ACHN (cell line): ENCODE measurements around the gene PADI3.
A peak's percentile ranks its signal among the peaks of the same experiment; 100 is the strongest.

ENCODE experiments used
- DNase-seq: peaks from one replicate; pipeline ENCODE4 v3.0.0-alpha.2; 2015
- in situ Hi-C: cut with HindIII; loops from 2 replicates; pipeline ENCODE4 v1.10.0; 2017; ENCODE audit warnings: low sequenced_read_pairs, low pct_ligation_motif_present, low pct_unique_long_range_greater_than_20kb

Gene PADI3

DNA sequence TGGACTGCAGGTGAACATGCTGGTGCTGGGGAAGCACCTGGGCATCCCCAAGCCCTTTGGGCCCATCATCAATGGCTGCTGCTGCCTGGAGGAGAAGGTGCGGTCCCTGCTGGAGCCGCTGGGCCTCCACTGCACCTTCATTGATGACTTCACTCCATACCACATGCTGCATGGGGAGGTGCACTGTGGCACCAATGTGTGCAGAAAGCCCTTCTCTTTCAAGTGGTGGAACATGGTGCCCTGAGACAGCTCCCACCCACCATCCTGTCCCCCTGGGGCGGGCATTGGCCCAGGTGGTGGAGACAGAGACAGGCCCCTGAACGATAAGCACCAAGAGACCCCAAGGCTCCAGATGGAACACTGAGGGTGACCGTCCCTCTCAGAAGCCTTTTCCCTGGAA, 33.9 kb downstream of the PADI3 start:
- no peak for DNase-seq
- in situ Hi-C loops = no loop called here

- DNase-seq = no peak
- in situ Hi-C loops = no loop called here
These were observed 37.7 kb downstream of the PADI3 start for GRCh38 chr1:17286646-17287045.

GRCh38 chr1:17287130-17287776, 38.4 kb downstream of the PADI3 start:
- peak; percentile 72 for DNase-seq
- in situ Hi-C loops = no loop called here

DNA sequence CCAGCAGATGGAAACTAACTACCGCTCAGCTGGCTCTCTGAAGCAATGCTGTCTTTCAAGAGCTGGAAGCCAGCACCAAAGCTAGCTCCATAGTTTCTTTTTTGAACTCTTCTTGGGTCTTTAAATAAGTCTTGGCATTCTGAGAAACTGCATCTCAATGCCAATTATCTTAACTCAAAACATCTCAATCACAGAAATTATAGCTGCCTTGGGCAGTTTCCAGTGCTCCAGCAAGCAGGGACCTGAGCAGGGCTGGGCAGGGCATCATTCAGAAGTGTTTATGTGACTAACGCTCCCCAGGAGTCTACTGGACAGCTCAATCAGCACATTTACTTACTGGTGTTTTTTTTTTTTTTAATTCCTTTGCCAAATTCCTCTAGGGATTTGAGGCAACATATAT, 40.8 kb downstream of the PADI3 start:
- DNase-seq = no peak
- in situ Hi-C loops = no loop called here

GRCh38 chr1:17290553-17290952, 41.7 kb downstream of the PADI3 start:
- in situ Hi-C loops = no loop called here
- no peak for DNase-seq

- no peak for DNase-seq
- in situ Hi-C loops = no loop called here
These were observed 43.6 kb downstream of the PADI3 start for GRCh38 chr1:17292299-17293160.

DNA sequence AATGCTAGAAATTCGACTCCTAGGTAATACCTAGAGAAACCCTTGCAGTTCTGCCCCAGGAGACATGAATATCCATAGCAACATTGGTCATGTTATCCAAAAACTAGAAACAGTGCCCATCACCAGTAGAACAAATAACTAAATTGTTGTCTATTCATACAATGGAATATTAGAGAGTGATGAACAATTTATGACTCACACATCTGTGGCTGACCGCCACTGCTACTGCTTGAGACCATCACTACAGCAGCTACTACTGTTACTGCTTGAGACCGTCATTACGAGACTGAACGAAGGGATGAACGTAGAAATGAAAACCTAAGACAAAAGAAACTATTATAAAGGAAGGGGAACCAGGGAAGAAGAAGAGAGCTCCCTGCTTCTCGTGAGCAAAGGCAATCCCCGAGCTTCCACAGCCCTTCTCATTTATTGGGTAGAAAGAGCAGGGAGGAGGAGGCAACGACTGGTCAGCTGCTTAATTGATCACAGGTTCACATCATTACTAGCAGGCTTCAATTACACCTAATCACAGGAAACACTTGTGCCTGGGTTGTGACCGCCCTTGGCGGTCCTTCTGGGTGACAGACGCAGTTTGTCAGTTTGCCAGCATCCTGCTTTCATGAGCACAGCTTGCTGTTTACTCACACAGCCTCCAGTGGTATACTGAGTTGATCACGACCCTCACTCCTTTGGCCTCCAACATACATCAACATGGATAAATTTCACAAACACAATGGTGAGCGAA, 45.0 kb downstream of the PADI3 start:
- in situ Hi-C loops = no loop called here
- no peak for DNase-seq

DNA sequence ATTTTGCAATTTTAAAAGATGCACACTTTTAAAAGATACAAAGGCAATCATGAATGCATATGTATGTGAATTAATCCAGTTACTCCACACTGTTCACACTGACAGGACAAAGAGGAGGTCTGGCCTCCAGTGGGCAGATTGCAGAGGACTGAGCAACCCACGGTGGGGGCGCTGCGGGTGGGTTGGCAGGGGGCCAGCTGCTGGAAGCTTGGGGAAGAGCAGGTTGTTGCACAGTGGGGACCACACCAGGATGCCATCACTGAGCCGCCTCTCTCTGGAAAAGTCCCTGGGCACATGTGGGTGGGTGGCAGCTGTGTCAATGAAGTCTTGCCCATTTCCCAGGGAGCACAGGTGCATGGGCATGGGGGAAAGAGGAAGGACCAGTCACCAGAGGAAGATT, 46.4 kb downstream of the PADI3 start:
- in situ Hi-C loops = no loop called here
- DNase-seq = no peak

- in situ Hi-C loops = no loop called here
These were observed 47.2 kb downstream of the PADI3 start for GRCh38 chr1:17296086-17296485.

DNA sequence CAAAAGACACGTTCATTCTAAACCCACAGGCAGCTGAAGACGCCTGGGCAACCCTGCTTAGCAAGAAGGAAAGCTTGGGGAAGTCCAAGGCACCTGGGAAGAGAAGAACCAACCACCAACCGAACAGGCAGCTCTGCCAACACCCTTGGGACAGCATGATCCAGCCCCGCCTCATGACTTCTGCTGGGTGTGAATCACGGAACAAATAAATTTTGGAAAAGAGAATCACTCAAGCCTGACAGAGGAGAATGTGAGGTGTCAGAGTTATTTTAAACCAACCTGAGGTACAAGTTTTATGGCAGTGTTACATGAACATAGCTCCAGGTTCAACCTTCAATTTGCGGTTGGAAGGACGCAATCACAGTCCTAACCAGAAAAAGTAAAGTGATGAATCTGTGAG, 49.1 kb downstream of the PADI3 start:
- DNase-seq = no peak
- in situ Hi-C loops = no loop called here

More at GRCh38 chr1:17296086-17296485, 47.2 kb downstream of the PADI3 start:
- DNase-seq = no peak

- in situ Hi-C loops = no loop called here
- DNase-seq = no peak
These were observed 52.9 kb downstream of the PADI3 start for GRCh38 chr1:17301767-17302166.

- no peak for DNase-seq
- in situ Hi-C loops = no loop called here
These were observed 55.4 kb downstream of the PADI3 start for GRCh38 chr1:17304151-17304825.

DNA sequence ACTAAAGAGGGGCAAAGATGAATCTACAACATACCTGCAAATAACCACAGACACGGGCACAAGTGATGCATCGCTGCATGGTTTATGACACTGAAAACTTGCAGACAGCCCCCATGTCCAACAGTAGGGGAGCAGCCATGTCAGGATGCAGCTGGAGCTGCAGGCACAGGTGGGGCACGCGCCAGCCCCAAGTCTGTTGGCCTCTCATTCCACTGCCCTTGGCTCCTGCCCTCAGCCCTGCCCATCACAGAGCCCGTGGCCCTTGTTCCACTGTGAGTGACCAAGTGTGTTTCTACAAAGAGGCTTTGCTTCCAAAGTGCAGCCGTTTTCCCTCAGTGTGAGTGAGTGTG, 55.9 kb downstream of the PADI3 start:
- no peak for DNase-seq
- in situ Hi-C loops = no loop called here

DNA sequence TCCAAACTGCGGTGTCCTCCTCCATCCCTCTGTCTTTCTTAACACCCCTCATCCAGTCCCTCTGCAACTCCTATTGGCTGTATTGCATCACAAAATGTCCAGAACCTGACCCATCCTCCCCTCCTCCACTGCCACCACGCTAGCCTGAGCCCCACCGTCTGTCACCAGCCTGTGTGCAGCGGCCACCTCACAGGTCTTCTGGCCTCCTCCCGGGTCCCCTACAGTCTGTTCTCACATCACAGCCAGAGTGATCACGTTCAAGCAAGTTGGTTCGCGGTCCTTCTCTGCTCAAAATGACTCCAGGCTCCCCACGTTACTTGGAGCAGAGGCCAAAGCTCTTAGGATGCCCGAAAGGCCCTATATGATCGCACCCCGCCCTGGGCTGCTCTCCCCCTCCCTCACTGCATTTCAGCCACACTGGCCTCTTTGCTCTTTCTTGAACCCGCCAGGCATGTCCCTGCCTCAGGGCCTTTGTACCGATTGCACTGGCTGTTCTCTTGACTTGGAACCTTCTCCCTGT, 56.7 kb downstream of the PADI3 start:
- in situ Hi-C loops = no loop called here

DNA sequence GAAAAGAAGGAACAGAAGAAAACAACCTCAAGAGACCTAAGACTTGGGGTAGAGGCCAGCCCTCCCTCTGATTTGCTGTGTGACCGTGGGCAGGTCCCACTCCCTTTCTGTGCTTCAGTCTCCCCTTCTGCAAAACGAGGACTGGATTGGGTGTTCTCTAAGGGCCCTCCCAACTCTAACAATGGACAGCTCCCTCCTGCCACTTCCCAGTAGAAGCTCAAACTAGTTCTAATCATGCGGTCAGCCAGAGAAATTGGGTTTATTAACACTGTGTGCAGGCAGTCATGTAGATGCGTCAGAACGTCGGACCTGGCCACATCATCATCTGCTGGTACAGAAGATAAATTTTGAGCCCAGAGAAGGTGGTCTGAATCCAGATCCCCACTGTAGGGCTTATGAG, 57.5 kb downstream of the PADI3 start:
- DNase-seq = no peak
- in situ Hi-C loops = no loop called here

More for the DNA sequence above, 56.7 kb downstream of the PADI3 start:
- no peak for DNase-seq

- no peak for DNase-seq
- in situ Hi-C loops = no loop called here
These were observed 58.0 kb downstream of the PADI3 start for GRCh38 chr1:17306921-17307320.

DNA sequence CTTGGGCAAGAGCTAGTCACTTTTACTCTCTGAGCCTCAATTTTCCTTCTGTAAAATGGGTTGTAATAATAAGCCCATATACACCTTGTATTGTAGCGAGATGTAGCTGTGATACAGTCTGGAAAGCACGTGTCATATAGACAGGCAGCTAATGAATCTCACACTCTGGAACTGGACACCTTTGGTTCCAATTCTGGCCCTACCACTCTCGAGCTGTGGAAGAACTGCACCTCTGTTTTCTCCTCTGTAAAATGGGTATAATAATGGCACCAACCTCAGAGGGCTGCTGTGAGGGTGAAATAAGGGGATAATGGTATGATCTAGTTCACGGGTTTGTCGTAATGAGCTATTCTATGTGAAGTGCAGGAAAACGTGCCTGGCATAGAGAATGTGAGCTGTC, 58.4 kb downstream of the PADI3 start:
- in situ Hi-C loops = no loop called here
- no peak for DNase-seq

- no peak for DNase-seq
- in situ Hi-C loops = no loop called here
These were observed 59.0 kb downstream of the PADI3 start, which contains the start of gene PADI4 for GRCh38 chr1:17307946-17308345. Gene PADI4, plus strand, starts transcription at chr1:17308197. Its CDS starts 26 bp downstream, at chr1:17308223.

DNA sequence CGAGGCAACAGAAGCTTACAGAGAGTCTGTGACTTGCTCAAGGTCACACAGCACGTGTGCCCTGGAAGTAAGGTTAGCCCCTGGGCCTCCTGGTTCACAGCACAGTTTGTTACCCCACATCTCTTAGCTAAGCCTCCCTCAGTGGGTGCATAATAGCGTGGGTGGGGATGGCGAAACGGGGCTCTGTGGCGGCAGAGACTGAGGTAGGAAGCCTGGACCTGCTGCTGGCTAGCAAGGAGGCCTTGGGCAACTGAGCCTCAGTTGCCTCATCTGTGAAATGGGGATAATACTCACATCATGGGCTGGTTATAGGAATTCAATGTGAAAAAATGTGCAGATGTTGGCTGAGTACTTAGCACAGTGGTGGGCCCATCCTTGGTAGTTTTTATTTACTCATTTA, 59.7 kb downstream of the PADI3 start:
- in situ Hi-C loops = no loop called here
- DNase-seq = no peak
